HS-5 (cell line): ENCODE data around the gene DSCAML1.

Experiments
- DNase-seq: peaks from one replicate; pipeline ENCODE4 v3.0.0-alpha.2; 2012; ENCODE audit warnings: low read depth

DSCAML1 gene

DNA sequence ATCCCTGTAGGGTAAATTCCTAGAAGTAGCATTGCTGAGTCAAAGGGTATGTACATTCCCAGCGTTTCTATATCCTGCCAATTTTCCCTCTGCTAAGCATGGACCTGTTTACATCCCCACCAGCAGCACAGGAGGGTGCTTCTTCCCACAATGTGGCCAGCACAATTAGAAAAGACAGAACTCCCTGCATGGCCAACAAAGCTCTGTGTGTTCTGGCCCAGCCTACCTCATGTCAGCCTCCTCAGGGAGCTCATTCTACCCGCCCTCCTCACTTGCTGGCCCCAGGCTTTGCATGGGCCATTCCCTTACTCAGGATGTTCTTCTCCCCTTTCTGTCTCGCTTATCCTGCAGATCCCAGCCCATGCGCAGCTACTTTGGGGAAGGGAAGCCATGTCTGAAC is 186.1 kb downstream of the DSCAML1 start:
- no peak for DNase-seq

DNA sequence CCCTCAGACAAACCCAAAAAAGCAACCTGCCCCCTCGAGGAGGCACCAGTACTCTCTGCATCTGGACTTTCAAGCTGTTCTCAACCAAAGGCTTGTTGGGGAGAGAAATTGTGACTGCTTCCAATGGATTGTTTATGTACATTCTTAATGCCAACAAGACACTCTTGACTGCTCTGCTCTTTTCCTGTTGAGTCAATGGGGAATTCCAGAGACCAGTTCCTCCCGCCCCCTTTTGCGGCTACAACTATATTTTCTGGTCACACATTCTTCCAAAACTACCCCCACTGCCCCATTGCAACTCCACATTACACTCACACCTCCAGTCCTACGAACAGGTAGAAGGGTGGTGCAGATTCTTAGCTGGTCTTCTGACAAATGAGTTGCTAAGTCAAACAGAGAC is 187.0 kb downstream of the DSCAML1 start:
- DNase-seq, result peak; percentile 4

DNA sequence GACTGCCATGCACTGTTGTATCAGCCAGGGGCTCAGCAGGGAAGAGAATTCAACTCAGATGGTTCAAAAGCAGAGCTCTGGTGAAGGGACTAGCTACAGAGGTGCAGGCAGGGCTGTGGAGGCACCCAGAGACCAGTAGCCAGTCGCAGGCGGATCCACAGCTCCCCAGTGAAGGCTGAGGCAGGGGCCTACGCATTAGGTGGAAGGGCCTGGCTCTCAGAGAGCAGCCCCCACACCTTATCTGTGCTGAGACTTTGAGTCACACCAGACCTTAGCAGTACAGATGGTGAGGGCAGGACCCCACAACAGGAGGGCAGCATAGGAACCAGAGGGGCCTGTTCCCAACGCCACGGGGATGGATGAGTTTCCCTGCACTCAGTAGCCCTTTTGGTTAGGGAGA is 189.6 kb downstream of the DSCAML1 start:
- no peak for DNase-seq

DNA sequence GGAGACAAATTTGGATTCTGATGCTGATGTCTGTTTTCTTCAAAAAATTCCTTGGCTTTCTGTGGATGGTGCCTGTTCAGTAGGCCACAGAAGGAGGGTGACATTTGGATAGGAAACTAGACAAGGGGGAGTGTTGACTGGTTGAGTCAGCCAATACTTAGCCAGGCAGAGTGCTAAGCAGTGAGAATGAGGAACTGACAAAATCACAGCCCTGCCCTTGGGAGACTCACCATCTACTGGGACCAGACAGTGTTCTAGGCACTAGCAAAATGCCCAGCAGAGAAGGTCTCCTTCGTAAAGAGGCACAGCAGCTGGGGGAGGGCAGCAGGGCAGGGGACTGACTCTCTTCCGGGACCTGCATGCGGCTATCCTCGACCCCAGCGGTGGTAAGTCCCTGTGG is 190.2 kb downstream of the DSCAML1 start:
- DNase-seq, result no peak

DNA sequence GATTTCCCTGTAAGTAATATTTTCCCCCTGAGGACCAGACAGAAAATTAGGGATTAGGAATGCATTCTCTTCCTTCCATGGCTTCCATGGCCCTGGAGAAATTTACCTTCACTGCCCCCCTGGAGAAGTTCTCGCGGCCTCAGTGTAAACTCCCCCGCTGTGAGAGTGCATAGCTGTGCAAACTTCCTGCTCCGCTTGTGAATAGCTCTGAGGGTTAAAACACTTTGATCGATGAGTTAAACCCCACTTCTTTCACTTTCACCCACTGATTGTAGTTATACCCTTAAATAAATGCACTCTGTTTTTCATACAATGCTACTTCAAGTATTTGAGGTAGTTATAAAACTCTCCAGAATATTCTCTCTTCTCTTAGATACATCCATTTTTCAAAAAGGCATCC is 190.8 kb downstream of the DSCAML1 start:
- no peak for DNase-seq

DNA sequence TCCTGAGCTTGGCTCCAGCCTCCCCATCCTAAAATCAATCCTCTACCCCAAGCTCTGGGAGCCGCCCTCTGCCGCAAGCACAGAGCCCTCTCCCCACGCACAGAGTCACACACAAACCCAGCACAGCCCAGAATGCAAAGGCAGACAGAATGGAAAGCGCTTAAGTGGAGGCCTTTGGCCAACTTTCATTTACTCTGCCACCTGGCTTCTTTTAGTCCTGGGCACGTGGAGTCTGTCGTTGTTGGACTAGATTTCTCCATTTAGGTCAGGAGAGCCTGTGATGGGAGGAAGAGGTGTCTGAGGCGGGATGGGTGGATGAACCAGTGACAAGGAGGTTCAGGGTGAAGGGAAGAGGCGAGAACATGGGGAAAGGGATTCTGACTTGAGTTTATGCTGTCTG is 191.7 kb downstream of the DSCAML1 start:
- no peak for DNase-seq

DNA sequence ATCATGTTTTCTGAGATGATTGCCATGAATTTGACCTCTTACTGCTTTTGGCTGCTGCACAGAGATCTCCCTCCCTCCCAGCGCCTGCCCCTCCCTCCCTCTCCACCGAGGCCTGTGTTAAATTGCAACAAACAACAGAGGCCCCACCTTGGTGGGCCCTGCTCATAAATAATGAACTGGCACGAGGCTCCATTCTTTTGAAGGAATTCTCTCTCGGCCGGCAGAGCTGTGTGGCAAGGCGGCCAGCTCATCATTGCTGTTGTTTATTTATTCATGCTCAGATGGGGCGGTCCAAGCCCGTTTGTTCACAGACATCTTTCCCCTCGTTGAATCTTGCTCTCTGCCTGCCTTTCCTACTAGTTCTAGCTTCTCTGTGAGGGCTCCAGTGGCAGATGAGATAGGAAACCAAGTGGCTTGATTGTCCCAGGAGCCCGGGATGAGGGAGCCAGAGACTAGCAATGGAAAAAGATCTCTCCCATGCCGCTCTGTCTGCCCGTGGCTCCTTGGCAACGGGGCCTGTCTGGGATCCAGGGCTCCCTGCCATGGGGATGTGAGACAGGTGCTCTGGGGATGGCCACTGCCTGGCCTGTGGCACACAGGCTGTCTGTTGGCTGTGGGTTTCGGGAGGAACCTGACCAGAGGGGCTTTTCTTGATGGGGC is 192.6 kb downstream of the DSCAML1 start:
- DNase-seq, result no peak

DNA sequence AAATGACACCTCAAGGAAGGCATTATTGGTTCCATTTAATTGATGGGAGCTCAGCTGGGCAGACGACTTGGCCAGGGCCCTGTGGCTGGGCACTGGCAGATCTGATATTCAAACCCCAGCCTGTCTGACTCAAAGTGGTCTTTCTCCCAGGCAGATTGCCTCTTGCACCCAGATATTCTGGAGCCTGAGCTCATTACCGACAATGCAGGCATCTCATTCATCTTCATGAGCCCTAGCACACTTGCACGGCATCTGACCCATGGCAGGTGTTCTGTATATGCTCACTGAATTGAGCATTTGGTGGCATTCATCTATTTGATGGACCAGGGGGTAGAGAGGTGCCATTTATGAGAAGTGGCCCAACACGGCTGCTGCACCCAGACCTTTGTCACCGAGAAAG is 193.1 kb downstream of the DSCAML1 start:
- DNase-seq, result no peak

DNA sequence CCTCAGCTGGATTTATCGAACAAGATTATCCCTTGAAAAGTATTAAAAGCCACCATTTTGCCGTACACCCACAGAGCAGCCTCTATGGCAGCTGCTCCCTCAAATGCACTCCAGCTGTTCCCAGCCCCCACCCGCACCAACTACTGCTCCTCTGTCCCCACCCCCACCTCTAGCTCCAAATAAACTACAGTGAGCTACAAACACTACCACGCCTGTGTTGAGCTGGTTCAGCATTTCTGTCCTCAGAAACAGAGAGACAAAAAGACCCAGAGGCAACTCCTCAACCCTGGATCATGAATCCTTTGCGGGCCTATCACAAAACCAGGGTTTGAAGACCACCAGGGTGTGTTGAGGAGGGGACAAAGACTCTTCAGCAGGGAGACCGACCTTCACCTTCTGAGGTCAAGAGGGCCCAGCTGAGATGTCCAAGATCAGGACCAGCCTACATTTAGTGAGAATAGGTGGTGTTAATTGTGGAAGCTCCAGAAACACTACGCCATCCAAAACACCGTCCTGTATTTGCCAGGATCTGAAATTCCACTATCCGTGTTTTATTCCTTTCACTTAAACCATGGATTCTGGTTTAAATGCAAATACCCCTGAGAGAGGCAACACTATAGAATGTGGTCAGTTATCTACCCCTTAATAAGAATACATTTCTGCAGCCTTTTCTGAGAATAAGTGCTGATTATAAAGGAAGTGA is 195.9 kb downstream of the DSCAML1 start:
- DNase-seq, result no peak

DNA sequence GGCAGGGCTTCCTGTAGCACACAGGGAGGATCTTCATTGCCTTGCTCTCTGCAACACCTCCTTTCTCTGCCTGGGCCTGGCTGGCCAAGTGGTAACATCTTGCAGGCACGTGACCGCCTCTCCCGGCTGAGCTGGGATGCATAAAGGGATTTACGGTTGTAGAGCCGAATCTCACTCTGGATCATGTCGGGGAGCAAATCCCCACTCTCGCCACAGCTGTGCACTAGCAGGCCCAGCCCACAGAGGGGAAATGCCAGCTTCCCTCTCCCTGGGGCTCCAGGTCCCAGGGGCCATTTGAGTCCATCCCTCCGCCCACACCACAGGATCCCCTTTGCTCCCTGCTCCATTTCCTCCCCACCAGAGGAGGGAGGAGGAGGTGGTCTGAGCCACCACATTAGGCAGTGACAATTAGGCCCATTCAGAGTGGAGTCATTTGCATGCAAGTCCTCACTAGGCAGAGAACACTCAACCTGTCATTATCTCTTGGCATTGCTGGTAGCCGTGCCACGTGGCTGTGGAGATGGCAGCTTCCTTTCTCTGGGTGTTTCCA is 196.7 kb downstream of the DSCAML1 start:
- no peak for DNase-seq

DNA sequence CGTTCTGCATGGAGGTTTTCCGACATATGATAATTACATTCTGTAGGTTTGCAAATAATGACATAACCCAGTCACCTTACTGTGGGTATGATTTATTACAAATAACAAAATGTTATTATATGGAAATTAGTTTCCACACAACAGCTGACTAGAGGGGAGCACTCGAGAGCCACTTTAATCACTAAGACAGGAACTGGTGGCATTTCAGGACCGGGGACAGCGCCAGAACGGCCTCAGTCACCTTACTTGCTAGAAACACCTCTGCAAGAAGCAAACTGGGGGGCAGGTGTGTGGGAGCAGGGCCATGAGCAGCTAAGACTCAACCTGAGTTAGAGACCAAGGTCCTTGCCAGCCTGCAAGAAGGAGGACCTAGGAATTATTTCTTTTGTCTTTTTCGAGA is 199.9 kb downstream of the DSCAML1 start:
- no peak for DNase-seq

DNA sequence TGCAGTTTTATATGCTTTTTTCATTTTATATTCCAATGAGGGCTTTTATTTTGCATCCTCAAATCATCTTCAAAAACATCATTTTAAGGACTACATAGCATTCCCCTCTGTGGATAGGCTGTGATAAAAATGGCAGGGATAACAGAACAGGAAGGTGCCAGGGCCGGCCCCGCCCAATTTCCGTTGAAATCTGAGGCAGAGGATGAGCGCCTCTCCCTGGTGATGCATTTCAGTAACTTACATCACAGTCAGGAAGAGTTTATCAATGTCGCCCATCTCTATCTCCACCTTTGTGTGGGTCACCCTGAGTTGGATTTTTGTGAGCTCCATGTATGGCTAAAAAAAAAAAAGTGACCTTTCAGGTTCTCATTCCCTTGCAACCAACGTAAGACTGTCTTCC is 201.6 kb downstream of the DSCAML1 start:
- no peak for DNase-seq

DNA sequence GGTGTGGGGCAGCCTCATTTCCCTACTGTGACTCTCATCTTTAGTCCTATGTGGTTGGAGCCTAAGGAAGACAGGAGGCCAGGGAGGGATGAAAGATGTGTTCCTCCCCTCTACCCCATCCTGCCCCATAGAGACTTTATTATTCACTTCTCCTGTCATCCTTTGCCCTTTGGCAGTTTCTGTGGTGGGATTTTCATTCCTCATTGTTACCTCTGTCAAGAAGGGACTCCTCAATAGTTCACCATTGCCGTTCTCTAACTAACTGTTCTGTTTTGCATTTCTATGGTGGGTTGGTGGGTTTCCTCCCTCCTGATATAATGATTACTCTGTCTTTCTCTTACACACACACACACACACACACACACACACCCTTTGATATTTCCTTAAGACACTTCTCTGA is 202.3 kb downstream of the DSCAML1 start:
- no peak for DNase-seq

DNA sequence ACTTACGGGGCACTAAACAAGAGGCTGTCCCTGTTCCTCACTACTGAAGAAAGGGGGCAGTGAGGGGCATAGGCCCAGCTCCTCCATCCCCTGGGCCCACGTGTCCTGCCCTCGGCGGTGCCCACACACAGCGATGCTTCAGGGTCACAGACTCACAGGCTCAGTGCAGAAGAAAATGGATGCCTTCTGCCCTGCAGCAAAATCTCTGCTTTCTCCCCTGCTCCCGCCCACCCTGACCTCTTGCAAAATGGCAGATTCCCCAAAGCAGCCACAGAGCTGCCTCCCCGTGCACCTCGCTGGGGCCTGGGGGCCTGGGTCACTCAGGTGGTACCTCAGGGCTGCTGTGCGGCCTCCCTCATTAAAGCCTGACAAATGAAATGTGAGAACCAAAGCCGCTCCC is 204.0 kb downstream of the DSCAML1 start:
- no peak for DNase-seq

DNA sequence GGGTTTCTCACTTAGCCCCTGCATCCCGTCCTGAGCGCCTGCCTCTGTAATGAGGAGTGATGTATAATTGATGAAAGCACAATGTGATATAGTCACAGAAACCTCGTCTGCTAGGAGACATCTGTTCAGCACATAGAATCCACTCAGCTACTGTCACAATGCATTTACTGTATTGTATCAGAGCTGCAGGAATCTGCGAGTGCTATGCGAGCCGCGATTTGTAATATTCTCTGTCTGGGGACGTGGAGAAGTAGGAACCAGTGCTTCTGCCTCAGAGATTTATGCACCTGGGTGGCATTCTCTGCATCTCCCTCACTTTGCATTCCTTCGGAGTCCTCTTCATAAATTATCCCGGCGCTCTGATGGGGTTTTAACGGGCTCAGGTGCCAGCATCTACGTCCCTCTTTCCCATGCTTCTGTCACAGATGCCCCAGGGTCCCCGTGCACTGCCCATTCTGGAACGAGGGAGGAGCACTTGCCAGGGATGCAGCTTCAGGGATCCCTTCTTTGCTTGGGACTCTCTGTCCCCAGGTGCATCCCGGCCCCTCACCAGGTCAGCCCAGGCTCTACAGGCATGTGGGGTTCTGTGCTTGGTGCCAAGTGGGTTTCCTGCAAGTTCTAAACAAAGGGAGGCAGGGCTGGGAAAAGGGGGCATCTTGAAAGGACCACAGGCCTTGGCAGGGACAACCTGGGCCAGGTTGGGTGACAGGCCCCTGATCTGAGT is 205.5 kb downstream of the DSCAML1 start:
- no peak for DNase-seq

DNA sequence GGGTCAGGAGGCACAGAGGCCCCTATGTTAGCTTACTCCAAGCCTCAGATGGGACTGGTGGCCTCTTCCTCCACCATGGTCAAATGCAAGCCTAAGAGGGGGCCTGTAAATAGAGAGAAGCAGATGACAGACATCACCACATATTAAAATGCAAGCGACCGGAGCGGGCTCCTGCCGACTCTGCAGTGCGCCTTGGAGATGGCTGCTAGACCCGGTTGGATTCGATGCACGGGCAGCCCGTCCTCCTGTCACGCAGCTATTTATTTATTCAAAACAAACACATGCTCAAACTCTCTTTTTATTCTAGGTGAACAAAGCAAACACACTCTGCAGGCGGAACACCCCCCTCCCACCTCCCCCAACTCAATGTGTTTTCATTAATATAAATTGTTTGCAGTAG is 208.0 kb downstream of the DSCAML1 start:
- no peak for DNase-seq

DNA sequence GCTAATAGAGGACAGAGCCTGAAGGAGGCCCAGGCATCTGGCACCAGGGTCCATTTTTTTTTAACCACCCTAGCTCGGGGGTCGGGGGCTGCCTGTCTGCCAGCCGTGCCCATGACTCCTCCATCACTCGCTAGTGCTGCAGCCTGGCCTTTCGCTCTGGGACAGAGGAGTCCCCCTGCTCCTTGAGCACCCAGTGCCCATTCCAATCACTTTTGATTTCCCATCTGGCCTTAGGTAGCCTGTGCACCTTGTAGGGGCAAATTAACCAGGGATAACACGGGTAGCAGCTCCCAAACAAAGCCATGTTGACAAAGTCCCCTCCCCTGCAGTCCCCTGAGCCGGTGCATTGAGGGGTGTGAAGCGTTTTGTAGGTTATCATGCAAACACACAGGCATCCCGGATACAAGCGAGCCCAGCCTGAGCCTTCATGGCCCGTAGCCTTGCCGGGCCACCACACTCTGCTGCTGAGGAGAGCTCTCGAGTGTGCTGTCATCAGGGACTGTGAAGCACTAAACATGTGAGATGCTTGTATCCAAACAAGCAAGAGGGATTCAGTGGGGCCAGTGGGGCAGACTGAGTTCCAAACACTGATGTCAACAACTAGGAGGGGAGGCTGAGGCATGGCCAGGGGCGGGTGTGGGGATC is 208.7 kb downstream of the DSCAML1 start:
- DNase-seq, result no peak

DNA sequence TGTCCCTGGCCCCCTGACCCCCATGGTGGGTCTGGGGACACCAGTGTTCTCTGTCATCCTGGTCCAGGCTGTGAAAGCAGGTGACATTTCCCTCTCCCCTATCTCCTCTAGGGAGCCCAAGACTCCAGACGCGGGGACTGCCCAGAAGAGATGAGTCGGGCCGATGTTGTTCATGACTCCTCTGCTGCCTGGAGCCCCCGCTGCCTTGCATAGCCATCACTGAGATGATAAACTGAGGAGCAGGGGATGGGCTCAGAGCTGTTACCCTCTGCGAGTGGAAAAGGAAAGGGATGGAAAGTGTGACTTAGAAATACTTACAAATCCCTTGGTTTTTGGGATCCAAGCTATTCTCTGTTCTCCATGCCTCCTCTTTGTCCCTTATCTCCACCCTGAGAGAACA is 209.6 kb downstream of the DSCAML1 start:
- no peak for DNase-seq

DNA sequence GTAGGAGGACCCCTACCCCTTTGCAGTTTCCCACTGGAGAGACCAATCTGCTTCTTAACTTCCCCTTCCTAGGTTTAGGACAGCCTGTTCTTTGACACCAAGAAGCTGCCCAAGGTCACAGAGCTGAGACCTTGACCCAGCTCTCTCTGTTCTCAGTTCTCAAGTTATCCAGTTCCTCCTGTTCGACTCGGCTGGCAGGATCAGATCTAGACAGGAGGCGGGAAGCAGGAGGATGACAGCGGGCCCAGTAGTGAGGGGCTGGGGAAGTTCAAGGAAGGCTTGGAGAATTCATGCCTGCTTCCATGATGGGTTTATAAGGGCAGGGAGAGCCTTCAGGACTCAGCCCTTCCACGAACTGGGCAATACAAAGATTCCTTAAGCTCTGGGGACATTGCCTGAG is 210.6 kb downstream of the DSCAML1 start:
- DNase-seq, result no peak

DNA sequence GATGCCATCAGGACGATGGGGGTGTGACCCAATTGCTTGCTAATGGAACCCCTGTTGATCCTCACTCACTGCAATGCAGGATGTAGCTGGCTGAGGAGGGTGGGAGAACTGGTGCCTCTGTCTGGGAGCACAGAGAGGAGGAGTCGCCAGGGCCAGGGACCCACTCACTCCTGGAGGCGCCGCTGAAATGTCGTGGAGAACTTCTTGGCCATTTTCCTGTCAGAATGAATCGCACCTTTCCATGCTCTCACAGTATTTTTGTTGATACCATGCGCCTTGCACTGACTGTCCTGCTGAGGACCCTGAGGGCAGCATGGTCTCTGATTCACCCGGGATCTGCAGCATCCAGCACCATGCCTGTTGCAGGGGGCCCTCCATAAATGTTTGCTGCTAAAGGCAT is 211.4 kb downstream of the DSCAML1 start:
- no peak for DNase-seq

DNA sequence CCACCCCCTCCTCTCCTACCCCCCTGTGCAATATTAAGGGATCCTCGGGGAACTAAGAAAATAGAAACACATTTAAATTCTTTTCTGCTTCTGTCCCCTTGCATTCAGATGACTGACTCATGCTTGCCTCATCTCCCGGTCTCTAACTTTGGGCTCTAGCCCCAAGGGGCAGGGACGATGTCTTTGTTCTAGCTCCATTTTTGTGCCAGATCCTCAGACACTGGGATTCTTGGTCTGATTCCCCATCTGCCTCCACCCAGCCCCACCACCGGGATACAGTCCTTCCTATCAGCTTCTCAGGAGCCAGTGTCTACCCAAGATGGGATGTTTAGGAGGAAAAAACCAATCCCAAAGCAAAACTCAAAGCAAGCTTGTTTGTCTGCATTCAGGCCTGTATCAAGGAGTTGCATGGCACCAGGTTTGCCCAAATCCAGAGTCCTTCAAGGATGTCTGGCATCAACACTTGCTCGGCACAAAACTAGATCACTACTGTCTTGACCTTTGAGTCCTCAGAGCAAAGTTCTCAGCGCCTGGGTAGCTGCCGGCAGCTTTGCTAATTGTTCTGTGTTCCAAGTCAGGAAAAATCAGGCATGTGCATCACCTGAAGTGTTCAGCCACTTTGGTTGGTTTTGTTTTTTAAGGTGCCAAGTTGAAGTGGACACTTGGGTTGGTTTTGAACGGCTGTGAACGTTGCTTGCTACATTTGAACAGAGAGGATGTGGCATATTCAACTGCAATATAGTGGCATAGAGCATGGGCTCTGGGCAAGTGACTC is 212.8 kb downstream of the DSCAML1 start:
- DNase-seq, result no peak
